Stomach smooth muscle (tissue), 2 donors: ENCODE data around the gene ZNF423.
"Not testable (repeated sequence)": the region's sequence is repeated elsewhere in the genome, so short reads cannot be mapped to it uniquely, and the experiment has no call there.

Experiments
- H3K27ac ChIP-seq: one replicate; pipeline ENCODE4 v1.7.0; 2013; ENCODE audit warnings: mild to moderate bottlenecking, low read length, inconsistent platforms
- H3K27me3 ChIP-seq, 2 donors: one replicate each; pipeline ENCODE4 v1.7.0; 2013; ENCODE audit warnings: low read length in 2 of 2; ENCODE audit not compliant: insufficient read depth in 2 of 2, control insufficient read depth in 1 of 2
- H3K36me3 ChIP-seq, 2 donors: one replicate each; pipeline ENCODE4 v1.7.0; 2013; ENCODE audit warnings: low read length in 2 of 2; ENCODE audit not compliant: control insufficient read depth in 2 of 2, insufficient read depth in 2 of 2
- H3K4me1 ChIP-seq: one replicate; pipeline ENCODE4 v1.7.0; 2013; ENCODE audit warnings: low read length; ENCODE audit not compliant: control insufficient read depth, insufficient read depth
- H3K4me3 ChIP-seq, 2 donors: one replicate each; pipeline ENCODE4 v1.7.0; 2013; ENCODE audit warnings: low read length in 2 of 2
- H3K9ac ChIP-seq, 2 donors: one replicate each; pipeline ENCODE4 v1.7.0; 2013; ENCODE audit warnings: low read length in 2 of 2, mild to moderate bottlenecking in 1 of 2
- H3K9me3 ChIP-seq, 2 donors: one replicate each; pipeline ENCODE4 v1.7.0; 2013; ENCODE audit warnings: low read length in 2 of 2; ENCODE audit not compliant: control insufficient read depth in 2 of 2
- donor health status: healthy.
- donor health status: Pancreatic carcinoma.

Gene ZNF423

GRCh38 chr16:49884033-49885015 is 28.4 kb upstream of the ZNF423 start:
- peaks cover 6 to 7% of the 10 kb centered on the region in 2 donors for H3K27me3 ChIP-seq
- no peak overlapping the region for H3K9ac ChIP-seq
- H3K4me1 ChIP-seq, result no peaks in the 10 kb centered on the region
- H3K4me3 ChIP-seq, result no peak overlapping the region
- H3K27ac ChIP-seq, result no peak overlapping the region
- H3K9me3 ChIP-seq, result no peaks in the 10 kb centered on the region
- no peaks in the 10 kb centered on the region for H3K36me3 ChIP-seq

- no peak overlapping the region for H3K4me3 ChIP-seq
- H3K4me1 ChIP-seq, result no peaks in the 10 kb centered on the region
- no peaks in the 10 kb centered on the region for H3K36me3 ChIP-seq
- H3K27me3 ChIP-seq, result peaks cover 6 to 9% of the 10 kb centered on the region in 2 donors
- H3K9me3 ChIP-seq, result no peaks in the 10 kb centered on the region
- no peak overlapping the region for H3K9ac ChIP-seq
- no peak overlapping the region for H3K27ac ChIP-seq
Measured at GRCh38 chr16:49883076-49884014, 27.4 kb upstream of the ZNF423 start.

- Histone ChIP-seq H3K36me3 (no peaks in the 10 kb centered on the region), H3K9ac (no peak overlapping the region), H3K27ac (no peak overlapping the region), H3K27me3 (peaks cover 6 to 11% of the 10 kb centered on the region in 2 donors), H3K4me3 (no peak overlapping the region), H3K4me1 (peaks cover 1% of the 10 kb centered on the region), H3K9me3 (no peaks in the 10 kb centered on the region)
Measured at GRCh38 chr16:49881890-49882289, 26.0 kb upstream of the ZNF423 start.

GRCh38 chr16:49878540-49878939 is 22.6 kb upstream of the ZNF423 start:
- Histone ChIP-seq H3K27me3 (peaks cover 9 to 11% of the 10 kb centered on the region in 2 donors), H3K4me1 (peaks cover 12% of the 10 kb centered on the region)
- not testable (repeated sequence) for H3K4me3 ChIP-seq, H3K27ac ChIP-seq, H3K9me3 ChIP-seq, H3K9ac ChIP-seq, H3K36me3 ChIP-seq

GRCh38 chr16:49876716-49877129 is 20.8 kb upstream of the ZNF423 start:
- no peak overlapping the region for H3K9ac ChIP-seq
- no peaks in the 10 kb centered on the region for H3K9me3 ChIP-seq
- H3K27ac ChIP-seq, result no peak overlapping the region
- H3K27me3 ChIP-seq, result peaks cover 9 to 11% of the 10 kb centered on the region in 2 donors
- H3K4me1 ChIP-seq, result peaks cover 12% of the 10 kb centered on the region
- no peaks in the 10 kb centered on the region for H3K36me3 ChIP-seq
- H3K4me3 ChIP-seq, result peak overlapping the region in 1 of 2 donors; percentile 8

GRCh38 chr16:49875806-49876715 is 20.1 kb upstream of the ZNF423 start:
- Histone ChIP-seq H3K4me1 (peaks cover 12% of the 10 kb centered on the region), H3K9me3 (no peaks in the 10 kb centered on the region), H3K27me3 (peaks cover 6 to 7% of the 10 kb centered on the region in 2 donors), H3K36me3 (no peaks in the 10 kb centered on the region), H3K27ac (no peak overlapping the region), H3K4me3 (peak overlapping the region in 1 of 2 donors; percentile 29), H3K9ac (no peak overlapping the region)

- H3K9ac ChIP-seq, result no peak overlapping the region
- peaks cover 12% of the 10 kb centered on the region for H3K4me1 ChIP-seq
Measured at GRCh38 chr16:49874613-49875237, 18.8 kb upstream of the ZNF423 start.

GRCh38 chr16:49871824-49872223 is 15.9 kb upstream of the ZNF423 start:
- H3K27me3 ChIP-seq, H3K9ac ChIP-seq, H3K4me3 ChIP-seq, H3K36me3 ChIP-seq, H3K27ac ChIP-seq, H3K9me3 ChIP-seq: not testable (repeated sequence)
- H3K4me1 ChIP-seq, result peaks cover 13% of the 10 kb centered on the region

More at GRCh38 chr16:49874613-49875237, 18.8 kb upstream of the ZNF423 start:
- Histone ChIP-seq H3K36me3 (no peaks in the 10 kb centered on the region), H3K9me3 (no peaks in the 10 kb centered on the region), H3K4me3 (no peak overlapping the region), H3K27me3 (peaks cover 3 to 4% of the 10 kb centered on the region in 2 donors), H3K27ac (no peak overlapping the region)

- no peak overlapping the region for H3K27ac ChIP-seq
- H3K9ac ChIP-seq, result no peak overlapping the region
- H3K4me1 ChIP-seq, result peaks cover 6% of the 10 kb centered on the region
- H3K9me3 ChIP-seq, result no peaks in the 10 kb centered on the region
- peaks cover 0 to 2% of the 10 kb centered on the region in 2 donors for H3K27me3 ChIP-seq
- H3K4me3 ChIP-seq, result no peak overlapping the region
- H3K36me3 ChIP-seq, result no peaks in the 10 kb centered on the region
Measured at GRCh38 chr16:49869731-49870130, 13.8 kb upstream of the ZNF423 start.
